ENCODE results near the gene PAMR1. TPM values are rescaled to one million over a fixed set of nuclear protein-coding genes. Genes with fewer than 3 reads are reported as not detected.
"Not testable (repeated sequence)": the region's sequence is repeated elsewhere in the genome, so short reads cannot be mapped to it uniquely, and the experiment has no call there.

PAMR1 gene
- polyA plus RNA-seq, 2 of the 4 experiments (the other 2 are of a cell fraction) = not detected

DNA sequence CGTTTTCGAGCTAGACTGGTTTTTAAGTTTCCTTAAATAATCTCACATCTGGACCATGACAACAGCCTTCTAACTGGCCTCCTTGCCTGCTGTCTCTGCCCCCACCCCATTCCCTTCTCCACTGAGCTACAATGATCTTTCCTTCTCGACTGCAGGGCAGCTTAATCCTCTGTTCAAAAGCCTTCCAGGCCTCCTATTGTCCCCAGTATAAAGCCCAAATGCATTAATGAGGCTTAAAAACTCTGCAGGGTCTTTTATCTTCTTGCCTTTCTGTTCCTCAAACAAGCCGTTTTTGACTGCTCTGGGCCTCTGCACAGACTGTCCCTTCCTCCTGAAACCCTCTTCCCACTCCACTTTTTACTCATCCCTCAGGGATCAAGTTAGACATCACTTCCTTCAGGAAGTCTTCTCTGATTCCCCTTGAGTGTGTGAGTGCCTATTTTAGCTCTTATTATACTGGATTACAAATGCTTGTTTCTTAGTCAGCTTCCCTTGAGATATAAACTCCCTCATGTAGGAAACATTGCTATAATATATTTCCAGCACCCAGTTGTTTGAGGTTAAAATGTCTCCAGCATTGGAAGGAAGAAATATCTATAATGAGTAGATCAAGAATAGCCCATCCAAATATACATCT, 23.6 kb upstream of the PAMR1 start:
- ATAC-seq (no peak), FAIRE-seq (no peak), DNase-seq (ENCODE audit: low read depth in 1 of 2, low spot score in 1 of 2) (no peak)
- no peak overlapping the region for H3K4me3 ChIP-seq
- H3K4me1 ChIP-seq = 0 out of 3 replicates have a peak, but pooled peaks cover 3% of the 10 kb centered on the region
- H3K4me2 ChIP-seq = no peak overlapping the region
- WGBS (ENCODE audit: missing lambda C conversion rate) = 51% methylated on average over 4 of the region's 4 CpGs
- no peak overlapping the region for H3K27ac ChIP-seq
- H3K9me3 ChIP-seq = no peaks in the 10 kb centered on the region
- POLR2A ChIA-PET = no interaction called here
- CTCF ChIA-PET = interaction anchor here (1.0 to 1.5 kb wide), 2 partner anchors 17 to 34 kb away, joined by 3 to 4 read pairs; no protein-coding TSS in a partner anchor
- TF ChIP-seq MAZ (IDR thresholded peaks at IDR 0.05; ENCODE audit: borderline replicate concordance, low read depth, low read length) (no peak), ZNF302 (CRISPR knock-in tag; IDR thresholded peaks at IDR 0.05) (no peak), HMGXB4 (CRISPR knock-in tag; IDR thresholded peaks at IDR 0.05; ENCODE audit: borderline replicate concordance) (no peak), SMC3 (IDR thresholded peaks at IDR 0.05) (no peak), CBX2 (IDR thresholded peaks at IDR 0.05; ENCODE audit: borderline replicate concordance, low read depth) (no peak), HOXA7 (CRISPR knock-in tag; IDR thresholded peaks at IDR 0.05) (no peak), KDM1A (IDR thresholded peaks at IDR 0.05; ENCODE audit: low read depth) (no peak), RCOR1 (IDR thresholded peaks at IDR 0.05; ENCODE audit: low read depth, low read length) (no peak), CBX8 (IDR thresholded peaks at IDR 0.05) (no peak)
- TF ChIP-seq, protein P1, sequence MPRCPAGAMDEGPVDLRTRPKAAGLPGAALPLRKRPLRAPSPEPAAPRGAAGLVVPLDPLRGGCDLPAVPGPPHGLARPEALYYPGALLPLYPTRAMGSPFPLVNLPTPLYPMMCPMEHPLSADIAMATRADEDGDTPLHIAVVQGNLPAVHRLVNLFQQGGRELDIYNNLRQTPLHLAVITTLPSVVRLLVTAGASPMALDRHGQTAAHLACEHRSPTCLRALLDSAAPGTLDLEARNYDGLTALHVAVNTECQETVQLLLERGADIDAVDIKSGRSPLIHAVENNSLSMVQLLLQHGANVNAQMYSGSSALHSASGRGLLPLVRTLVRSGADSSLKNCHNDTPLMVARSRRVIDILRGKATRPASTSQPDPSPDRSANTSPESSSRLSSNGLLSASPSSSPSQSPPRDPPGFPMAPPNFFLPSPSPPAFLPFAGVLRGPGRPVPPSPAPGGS (IDR thresholded peaks at IDR 0.05) = no peak

DNA sequence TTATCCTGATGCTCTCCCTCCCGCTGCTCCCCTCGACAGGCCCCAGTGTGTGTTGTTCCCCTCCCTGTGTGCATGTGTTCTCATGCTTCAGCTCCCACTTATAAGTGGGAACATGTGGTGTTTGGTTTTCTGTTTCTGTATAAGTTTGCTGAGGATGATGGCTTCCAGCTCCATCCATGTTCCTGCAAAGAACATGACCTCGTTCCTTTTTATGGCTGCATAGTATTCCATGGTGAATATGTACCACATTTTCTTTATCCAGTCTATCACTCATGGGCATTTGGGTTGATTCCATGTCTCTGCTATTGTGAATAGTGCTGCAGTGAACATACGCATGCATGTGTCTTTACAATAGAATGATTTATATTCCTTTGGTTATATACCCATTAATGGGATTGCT, 22.6 kb upstream of the PAMR1 start:
- H3K4me3 ChIP-seq; H3K4me2 ChIP-seq; H3K4me1 ChIP-seq; FAIRE-seq; H3K9me3 ChIP-seq; H3K27ac ChIP-seq; POLR2A ChIA-PET; DNase-seq (ENCODE audit: low read depth in 1 of 2, low spot score in 1 of 2); ATAC-seq: not testable (repeated sequence)
- CTCF ChIA-PET = interaction anchor here (1.2 kb wide), 1 partner anchor 14 kb away, joined by 3 read pairs; no protein-coding TSS in a partner anchor
- 65% methylated on average over 4 of the region's 4 CpGs for WGBS (ENCODE audit: missing lambda C conversion rate)

- POLR2A ChIA-PET = no interaction called here
- TF ChIP-seq, protein P2, sequence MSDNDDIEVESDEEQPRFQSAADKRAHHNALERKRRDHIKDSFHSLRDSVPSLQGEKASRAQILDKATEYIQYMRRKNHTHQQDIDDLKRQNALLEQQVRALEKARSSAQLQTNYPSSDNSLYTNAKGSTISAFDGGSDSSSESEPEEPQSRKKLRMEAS (IDR thresholded peaks at IDR 0.05) = no peak
- no peak for DNase-seq (ENCODE audit: low read depth in 1 of 2, low spot score in 1 of 2)
Measured at GRCh38 chr11:35546317-35546716, 20.9 kb upstream of the PAMR1 start.

DNA sequence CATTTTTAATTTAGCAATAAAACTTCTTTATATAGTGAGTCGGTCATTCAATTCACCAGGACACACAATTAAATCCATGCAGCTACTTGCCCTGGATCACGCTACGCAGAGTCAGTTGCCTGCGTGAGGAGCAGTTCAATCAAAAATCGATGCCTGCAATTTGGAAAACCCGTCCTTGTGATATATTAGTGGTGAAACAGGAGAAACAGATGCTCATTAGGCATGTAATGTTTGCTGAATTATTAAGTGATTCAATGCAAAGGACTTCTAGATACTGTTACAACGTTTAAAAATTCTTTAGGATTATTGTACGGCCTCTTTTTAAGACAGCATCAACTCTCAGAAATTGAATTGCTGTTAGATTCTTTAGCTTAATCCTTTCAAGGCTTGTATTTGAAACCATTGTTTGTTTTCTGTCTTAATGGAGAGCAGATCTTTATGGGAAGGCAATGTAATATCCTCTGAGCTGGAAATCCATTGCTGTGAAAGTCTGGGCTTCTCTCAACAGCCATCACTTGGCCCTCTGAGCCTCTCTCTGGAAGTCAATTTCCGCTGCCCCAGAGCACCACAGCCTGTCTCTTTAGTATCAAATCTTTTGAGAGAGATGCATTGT, 20.1 kb upstream of the PAMR1 start:
- 0 out of 3 replicates have a peak, but pooled peaks cover 3% of the 10 kb centered on the region for H3K4me1 ChIP-seq
- no peak for FAIRE-seq
- POLR2A ChIA-PET = no interaction called here
- H3K27ac ChIP-seq = no peak overlapping the region
- CTCF ChIA-PET = interaction anchor here (0.8 kb wide), 1 partner anchor 32 kb away, joined by 3 read pairs; no protein-coding TSS in a partner anchor
- H3K9me3 ChIP-seq = no peaks in the 10 kb centered on the region
- ATAC-seq = no peak
- no peak overlapping the region for H3K4me2 ChIP-seq
- DNase-seq (ENCODE audit: low read depth in 1 of 2, low spot score in 1 of 2) = no peak
- TF ChIP-seq FOXS1 (CRISPR knock-in tag; IDR thresholded peaks at IDR 0.05) (no peak), CHD2 (IDR thresholded peaks at IDR 0.05; ENCODE audit: low read length, partially characterized antibody) (no peak), CEBPB (IDR thresholded peaks at IDR 0.05) (no peak), JUN (IDR thresholded peaks at IDR 0.05) (no peak), NR3C1 (IDR thresholded peaks at IDR 0.05) (no peak), POLR2AphosphoS2 (conservative IDR thresholded peaks at IDR 0.05; ENCODE audit: low read length) (no peak), MAFK (IDR thresholded peaks at IDR 0.05; ENCODE audit: partially characterized antibody) (no peak), USF2 (IDR thresholded peaks at IDR 0.05) (no peak), EP300 (IDR thresholded peaks at IDR 0.05) (no peak), HMGXB4 (CRISPR knock-in tag; IDR thresholded peaks at IDR 0.05; ENCODE audit: borderline replicate concordance) (no peak), ESRRA (IDR thresholded peaks at IDR 0.05; ENCODE audit: borderline replicate concordance, low read length) (no peak), MAZ (IDR thresholded peaks at IDR 0.05; ENCODE audit: borderline replicate concordance, low read depth, low read length) (no peak)
- TF ChIP-seq, protein P2 (IDR thresholded peaks at IDR 0.05) = no peak
- WGBS (ENCODE audit: missing lambda C conversion rate) = 76% methylated on average over 9 of the region's 9 CpGs
- no peak overlapping the region for H3K4me3 ChIP-seq

More at GRCh38 chr11:35546317-35546716, 20.9 kb upstream of the PAMR1 start:
- Histone ChIP-seq H3K4me3 (no peak overlapping the region), H3K27ac (no peak overlapping the region), H3K4me2 (no peak overlapping the region), H3K9me3 (no peaks in the 10 kb centered on the region), H3K4me1 (0 out of 3 replicates have a peak, but pooled peaks cover 3% of the 10 kb centered on the region)
- ATAC-seq (no peak), FAIRE-seq (no peak)
- 67% methylated on average over 3 of the region's 3 CpGs for WGBS (ENCODE audit: missing lambda C conversion rate)
- CTCF ChIA-PET = interaction anchor here (0.8 kb wide), 1 partner anchor 33 kb away, joined by 3 read pairs; no protein-coding TSS in a partner anchor

Measured in A549 (cell line).